GM21717 (cell line): Measurements from ENCODE around the gene SMPD2.

Experiments
- ATAC-seq: cut with Tn5 transposase; IDR thresholded peaks from one replicate; pipeline ENCODE4 v1.9.1; 2021; ENCODE audit warnings: mild to moderate bottlenecking, moderate library complexity; ENCODE audit not compliant: unreplicated experiment

Gene SMPD2

DNA sequence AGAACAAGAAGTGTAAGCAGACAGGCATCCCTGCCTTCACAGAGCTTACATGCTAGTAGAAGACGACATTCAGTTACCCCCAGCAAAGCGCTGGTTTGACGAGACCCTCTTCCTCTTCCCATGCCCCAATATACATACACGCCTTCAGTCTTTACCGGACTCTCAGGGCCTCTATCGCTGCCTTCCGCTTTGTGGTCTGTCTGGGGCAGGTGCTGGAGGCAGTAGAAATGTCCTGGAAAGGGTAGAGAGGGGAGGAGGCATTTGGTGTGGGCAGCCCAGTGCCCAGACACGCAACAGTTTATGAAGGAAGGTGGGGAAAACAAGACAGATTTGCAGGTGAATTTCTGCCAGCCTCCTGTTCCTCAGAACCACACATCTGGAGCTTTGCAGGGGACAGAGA is 6.0 kb downstream of the SMPD2 start:
- ATAC-seq, result no peak

- ATAC-seq, result no peak
Observed at GRCh38 chr6:109447087-109447486, 6.6 kb downstream of the SMPD2 start.

DNA sequence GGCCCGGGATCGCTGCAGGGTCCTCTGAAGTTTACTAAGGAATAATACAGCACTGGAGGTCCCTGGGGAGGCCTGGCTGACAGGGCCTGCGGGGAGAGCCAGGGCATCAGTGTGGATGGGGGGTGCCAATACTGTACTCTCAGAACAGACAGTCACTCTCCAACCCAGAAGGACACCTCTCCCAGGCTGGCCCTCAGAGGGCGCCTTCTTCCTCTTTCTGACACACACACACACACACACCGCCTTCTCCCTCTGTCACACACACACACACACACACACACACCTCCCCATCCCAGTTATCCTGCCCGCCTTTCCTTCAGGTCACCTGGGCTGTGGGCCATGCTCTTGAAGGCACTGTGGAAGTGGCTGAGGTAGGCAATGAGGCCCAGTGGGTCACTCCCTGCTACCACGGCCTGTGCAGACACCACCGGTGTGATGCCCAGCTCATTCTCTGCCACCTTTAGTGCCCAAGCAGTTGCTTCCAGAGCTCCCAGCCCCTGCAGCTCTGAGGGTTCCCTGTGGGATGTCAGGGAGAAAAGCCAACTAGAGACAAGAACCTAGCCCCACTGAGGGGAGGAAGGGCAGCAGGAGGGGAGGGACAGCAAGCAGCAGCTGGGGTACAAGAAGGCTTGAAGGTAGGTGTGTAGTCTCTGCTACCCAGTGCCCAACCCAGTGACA is 7.5 kb downstream of the SMPD2 start:
- no peak for ATAC-seq

DNA sequence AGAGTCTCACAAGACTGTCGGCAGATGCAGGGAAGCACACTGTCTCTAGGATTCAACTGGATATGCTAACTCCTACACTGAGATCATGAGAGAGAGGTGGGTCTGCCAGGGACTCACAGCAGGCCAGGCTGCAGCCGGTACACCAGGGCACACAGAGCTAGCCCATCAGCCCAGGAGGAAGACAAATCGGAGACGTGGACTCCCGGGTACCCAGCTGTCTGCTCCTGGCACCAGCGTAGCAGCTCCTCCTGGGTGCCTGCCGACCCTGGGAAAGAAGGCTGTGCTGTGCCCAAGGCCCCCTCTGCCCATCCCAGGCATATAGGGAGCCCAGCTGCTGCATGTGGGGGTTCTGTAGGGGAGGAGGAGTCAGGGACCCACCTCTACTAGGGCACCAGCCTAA is 8.1 kb downstream of the SMPD2 start:
- ATAC-seq, result no peak

DNA sequence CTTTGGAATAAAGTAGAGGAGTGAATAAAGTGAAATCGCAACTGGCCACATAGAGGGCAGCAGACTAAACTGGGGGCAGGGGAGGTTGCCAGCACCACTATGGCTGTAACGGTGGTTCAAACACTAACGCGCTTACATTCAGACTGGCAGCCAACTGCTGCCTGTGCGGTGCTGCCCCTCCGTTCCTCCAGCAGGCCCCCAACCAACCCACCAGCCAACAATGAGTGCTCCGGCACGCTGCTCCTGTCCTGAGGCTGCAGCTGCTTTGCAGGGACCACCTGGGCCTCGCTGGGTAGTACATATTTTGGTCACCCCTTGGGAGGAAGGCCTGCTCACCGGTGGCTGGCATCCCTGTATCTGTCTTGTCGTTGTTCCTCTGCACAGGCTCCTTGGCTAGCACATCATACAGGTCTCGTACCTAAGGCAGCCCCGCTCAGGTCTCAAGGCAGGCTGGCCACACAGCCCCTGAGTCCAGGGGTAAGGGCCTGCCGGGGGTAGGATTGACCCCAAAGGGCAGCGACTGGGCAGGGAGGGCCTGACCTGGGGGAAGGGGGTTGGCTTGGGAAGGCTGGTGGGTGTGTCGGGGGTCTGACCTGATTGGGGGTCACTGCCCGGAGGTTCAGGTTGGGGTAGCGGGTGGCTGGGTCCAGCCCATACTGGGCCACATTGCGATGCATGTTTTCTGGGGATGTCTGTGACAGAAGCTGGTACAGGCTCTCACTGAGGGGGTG is 8.7 kb downstream of the SMPD2 start:
- no peak for ATAC-seq

- ATAC-seq, result no peak
Observed at GRCh38 chr6:109449795-109450673, 9.5 kb downstream of the SMPD2 start.

- no peak for ATAC-seq
Observed at GRCh38 chr6:109450801-109451200, 10.3 kb downstream of the SMPD2 start.

- ATAC-seq, result no peak
Observed at GRCh38 chr6:109451376-109451775, 10.9 kb downstream of the SMPD2 start.

DNA sequence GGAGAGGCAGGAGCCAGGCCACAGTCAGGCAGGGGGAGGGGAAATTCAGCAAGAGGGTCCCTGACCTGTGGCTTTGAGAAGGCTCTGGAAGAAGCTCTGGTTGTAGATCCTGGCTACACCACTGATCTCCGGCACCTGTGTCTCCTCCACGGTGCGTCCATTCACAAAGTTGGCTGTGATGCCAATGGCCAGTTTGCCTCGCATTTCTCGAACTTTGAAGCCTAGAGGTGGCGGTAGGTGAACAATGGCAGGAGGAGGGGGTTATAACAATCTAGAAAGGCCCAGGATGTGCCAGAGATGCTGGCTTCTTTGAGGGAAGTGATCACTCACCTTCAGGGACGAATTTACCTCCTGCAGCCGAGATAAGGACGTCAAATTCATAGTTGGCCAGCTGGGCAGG is 11.7 kb downstream of the SMPD2 start:
- ATAC-seq, result no peak

DNA sequence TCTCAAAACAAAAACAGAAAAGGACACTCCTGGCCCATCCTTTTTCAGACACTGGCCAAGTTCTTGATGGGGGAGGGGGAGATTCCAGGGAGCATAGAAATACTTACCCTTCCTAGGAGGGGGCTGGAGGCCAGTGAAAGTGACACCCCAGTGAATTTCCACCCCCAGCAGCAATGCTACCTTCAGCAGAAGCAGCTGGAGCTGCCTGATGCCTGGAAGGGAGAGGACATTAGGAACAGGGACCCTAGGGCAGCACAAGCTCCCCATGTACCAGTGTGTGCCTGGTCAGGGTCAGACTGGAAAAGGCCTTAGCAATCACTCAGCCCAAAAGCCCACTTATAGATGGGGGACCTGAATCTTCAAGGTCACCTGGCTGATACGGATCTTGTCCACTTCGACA is 12.6 kb downstream of the SMPD2 start:
- no peak for ATAC-seq

DNA sequence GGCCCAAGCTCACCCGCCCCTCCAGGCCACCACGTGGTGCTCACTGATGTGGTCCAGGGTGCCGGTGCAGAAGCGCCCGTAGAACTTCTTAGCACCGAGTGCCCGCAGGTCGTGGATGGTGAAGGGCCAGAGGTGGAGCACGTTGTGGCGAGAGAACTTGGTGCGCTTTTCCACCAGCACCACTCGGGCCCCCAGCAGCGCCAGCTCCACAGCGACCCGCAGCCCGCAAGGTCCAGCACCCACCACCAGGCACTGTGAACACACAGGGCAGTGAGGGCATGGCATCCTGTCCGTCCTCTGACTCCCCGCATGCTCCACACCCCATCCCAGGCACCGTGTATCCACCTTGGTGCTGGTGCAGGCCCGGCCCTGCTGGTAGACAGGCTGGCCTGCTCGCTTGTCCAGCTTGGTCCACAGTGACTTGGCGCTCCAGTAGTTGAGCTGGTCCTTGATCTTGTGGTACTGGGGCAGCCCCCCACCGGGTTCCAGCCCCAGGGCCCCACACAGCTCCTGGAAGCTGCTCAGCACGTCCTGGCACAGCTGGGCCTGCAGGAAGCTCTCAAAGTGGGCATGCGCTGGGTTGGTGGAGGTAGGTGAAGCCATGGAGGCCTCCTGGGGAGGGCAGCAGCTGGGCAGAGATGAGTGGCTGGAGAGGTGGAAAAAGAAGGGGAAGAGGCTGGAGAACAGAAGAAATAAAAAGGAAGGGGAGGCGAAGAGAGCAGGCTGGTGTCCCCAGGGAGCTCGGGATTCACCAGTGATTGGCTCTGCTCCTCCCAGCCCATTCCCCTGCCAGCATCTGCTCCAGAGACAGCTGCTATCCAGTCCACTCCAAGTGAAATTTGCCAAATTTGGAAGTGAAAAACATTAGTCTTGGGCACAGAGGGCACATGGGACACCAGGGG is 13.3 kb downstream of the SMPD2 start:
- ATAC-seq, result no peak

GRCh38 chr6:109454496-109455436 is 14.2 kb downstream of the SMPD2 start:
- ATAC-seq, result peak; percentile 31

DNA sequence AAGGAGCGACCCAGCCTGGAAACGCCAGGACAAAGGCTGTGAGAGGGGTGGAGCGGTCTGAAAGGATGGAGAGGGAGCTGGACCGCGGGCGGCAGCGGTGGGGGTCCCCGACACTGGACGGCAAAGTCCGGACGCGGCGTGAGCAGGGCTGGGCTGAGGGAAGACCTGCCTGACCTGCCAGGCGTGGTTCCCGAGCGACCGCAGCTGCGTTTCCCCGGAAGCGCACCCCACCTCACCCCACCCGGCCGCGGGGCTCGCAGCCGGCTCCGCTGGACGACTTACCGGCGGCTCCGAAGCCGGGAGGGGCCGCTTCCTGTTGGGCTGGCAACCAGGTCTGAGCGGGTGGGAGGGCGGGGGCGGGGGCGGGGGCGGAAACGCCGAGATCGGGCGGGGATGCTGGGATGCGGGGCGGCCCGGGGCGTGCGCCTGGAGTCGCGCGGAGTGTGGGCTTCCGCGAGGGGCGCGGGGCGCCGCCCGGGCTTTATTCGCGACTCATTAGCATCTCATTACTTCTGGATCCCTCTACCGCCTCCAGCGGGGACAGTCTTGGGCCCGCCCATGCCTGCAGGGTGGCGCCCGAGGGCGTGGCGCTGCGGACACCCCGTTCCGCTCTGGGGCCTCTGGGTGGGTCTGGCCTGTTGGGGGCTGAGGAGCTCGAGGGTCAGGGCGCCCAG is 15.1 kb downstream of the SMPD2 start, which contains the start of gene MICAL1:
Gene MICAL1, minus strand, starts transcription at position 336 of the 674 bp plus-strand sequence. CDS start 1,576 bp downstream, outside the sequence.
- ATAC-seq, result peak; percentile 51

DNA sequence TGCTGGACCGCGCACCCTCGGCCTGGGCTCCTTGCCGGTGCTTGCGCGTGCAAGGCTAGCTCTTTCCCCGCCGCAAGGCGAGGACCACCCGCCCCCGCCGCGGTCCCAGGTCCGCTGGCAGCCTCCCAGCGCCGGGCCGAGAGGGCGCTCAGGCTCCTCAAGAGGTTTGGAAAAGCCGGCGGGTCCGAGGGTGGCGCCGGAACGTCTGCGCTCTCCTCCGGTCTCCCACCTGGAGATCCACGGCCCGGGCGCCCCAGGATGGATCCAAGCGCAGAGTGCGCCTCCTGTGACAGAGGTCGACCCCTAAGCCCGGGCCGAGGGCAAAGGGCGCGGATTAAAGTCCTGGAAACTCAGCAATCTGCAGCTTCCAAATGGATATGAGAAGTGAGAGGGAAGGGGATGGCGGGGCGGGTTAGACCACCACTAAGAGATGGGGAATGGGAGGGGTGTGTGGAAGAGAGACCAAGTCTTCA is 15.6 kb downstream of the SMPD2 start:
- no peak for ATAC-seq

DNA sequence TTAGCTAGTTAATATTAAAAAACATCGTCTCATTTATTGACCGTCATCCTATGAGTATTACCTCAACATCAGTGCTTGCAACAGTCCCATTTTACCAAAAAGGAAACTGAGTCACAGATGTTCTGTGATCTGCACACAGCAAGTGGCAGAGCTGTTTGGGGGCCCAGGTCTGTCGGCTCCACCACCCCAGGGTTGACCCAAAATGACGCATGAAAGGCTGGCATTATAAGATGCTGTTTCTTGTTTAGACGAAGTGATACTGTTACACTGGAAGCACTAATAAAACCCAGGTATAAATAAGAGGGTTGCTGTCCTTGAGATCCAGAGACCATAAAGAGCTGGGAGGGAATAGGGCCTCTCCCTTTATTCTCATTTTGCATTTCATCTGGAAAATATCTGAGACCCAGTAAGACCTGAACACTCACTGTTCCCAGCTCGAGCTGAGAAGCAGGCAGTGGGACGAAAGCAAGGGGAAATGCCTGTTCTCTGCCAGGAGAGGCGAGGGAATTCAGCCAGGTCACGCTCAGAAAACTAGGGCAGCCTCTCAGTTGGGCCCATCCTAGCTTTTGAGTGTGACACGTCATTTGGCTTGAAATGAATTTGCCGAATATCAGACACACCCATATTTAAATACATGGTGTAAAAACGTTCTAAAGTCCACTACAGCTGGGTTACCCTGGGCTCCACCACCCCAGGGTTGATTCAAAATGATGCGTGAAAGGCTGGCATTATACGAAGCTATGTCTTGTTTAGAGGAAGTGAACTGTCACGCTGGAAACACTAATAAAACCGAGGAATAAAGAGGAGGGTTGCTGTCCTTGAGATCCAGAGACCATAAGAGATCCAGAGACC is 16.4 kb downstream of the SMPD2 start:
- ATAC-seq, result no peak

DNA sequence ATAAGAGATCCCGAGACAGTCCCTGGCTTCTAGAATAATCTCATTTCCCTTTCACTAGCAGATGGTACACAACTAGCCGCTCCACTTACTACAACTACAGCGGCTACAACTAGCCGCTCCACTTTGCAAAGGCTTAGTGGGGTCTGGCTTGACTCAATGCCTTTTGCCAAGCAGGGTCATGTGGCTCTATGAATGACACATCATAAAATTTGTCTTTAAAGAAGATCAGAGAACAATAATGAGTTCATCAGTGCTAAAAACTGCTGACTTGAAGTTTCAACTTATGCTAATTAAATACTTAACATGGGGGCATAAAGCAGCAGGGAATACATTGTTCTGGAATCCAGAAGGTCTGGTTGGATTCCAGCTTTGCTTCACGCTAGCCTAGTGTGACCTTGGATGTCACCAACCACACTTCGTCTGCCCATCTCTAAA is 17.1 kb downstream of the SMPD2 start:
- no peak for ATAC-seq

GRCh38 chr6:109458774-109459531 is 18.4 kb downstream of the SMPD2 start:
- peak; percentile 34 for ATAC-seq
